GM12872 (cell line): ENCODE results near the gene TERT.

Source experiments
- CTCF ChIP-seq: IDR thresholded peaks from 3 replicates; pipeline ENCODE4 v1.5.1; 2011; ENCODE audit warnings: low read depth, mild to moderate bottlenecking, low read length, moderate library complexity; ENCODE audit not compliant: insufficient read depth

TERT gene

GRCh38 chr5:1337489-1338195 is 42.8 kb upstream of the TERT start:
- no peak for TF ChIP-seq CTCF

GRCh38 chr5:1336749-1337488 is 42.1 kb upstream of the TERT start:
- TF ChIP-seq CTCF: no peak

GRCh38 chr5:1336106-1336561 is 41.3 kb upstream of the TERT start:
- TF ChIP-seq CTCF: no peak

- no peak for TF ChIP-seq CTCF
These were observed 40.8 kb upstream of the TERT start for GRCh38 chr5:1335540-1336095.

- TF ChIP-seq CTCF: no peak
These were observed 40.1 kb upstream of the TERT start for GRCh38 chr5:1334831-1335539.

- no peak for TF ChIP-seq CTCF
These were observed 39.1 kb upstream of the TERT start for GRCh38 chr5:1333986-1334385.

GRCh38 chr5:1332461-1333001 is 37.7 kb upstream of the TERT start:
- TF ChIP-seq CTCF: no peak
